GM19467 (cell line): ENCODE data around the gene PCNX1.
"Not testable (repeated sequence)": the region's sequence is repeated elsewhere in the genome, so short reads cannot be mapped to it uniquely, and the experiment has no call there.

Experiments used
- ATAC-seq: cut with Tn5 transposase; IDR thresholded peaks from one replicate; pipeline ENCODE4 v1.9.1; 2021; ENCODE audit warnings: mild to moderate bottlenecking, moderate library complexity; ENCODE audit not compliant: unreplicated experiment

The PCNX1 gene

DNA sequence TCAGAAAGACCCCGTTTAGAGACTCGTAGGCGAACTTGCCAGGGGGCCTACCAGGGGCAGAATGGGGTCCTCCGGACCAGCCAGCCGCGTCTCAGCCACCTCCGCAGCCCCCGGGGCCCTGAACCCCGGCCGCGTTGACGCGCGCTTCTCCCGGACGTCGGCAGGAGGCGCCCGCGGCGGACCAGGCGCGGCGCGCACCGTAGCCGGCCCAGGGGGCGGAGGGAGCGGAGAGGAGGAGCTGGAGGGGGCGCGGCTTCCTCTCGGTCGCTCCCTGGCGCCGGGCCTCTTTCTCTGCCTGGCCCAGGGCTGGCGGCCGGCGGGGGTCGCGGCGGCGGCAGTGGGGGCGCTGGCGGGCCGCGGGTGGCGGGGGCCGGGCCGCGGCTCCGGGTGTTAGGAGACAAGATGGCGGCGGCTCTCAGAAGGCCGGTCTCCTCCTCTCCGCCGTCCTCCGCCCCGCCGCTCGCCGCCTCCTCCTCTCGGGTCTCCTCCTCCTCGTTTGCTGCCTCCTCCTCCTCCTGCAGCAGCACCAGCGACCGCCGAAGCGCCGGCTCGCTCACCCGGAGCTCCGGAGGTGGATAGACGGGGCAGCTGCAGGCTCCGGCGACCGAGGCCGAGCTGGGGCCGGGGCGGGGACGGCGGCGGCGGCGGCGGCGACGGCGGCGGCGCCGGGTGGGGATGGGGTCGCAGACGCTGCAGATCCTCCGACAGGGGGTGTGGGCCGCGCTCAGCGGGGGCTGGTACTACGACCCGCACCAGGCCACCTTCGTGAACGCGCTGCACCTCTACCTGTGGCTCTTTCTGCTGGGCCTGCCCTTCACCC, at the start of gene PCNX1:
TSS of gene PCNX1 (plus strand) at position 284 of the 820 bp plus-strand sequence. CDS start at position 676, 392 bp downstream.
- ATAC-seq, result peak; percentile 84

DNA sequence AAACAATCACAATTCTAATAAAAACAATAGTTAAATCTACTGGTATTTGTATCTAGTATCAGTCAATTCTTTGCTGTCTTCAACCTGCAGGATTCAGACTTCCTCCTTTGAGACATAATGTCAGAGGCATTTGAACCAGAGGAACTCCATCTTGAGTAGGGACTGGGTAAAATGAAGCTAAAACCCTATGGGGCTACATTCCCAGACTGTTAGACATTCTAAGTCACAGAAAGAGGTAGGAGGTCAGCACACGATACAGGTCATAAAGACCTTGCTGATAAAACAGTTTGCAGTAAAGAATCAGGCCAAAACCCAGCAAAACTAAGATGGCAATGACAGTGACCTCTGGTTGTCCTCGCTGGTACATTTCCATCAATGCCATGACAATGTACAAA, 49.8 kb upstream of the PCNX1 start:
- ATAC-seq, result no peak

GRCh38 chr14:70858641-70859040, 48.6 kb upstream of the PCNX1 start:
- no peak for ATAC-seq

DNA sequence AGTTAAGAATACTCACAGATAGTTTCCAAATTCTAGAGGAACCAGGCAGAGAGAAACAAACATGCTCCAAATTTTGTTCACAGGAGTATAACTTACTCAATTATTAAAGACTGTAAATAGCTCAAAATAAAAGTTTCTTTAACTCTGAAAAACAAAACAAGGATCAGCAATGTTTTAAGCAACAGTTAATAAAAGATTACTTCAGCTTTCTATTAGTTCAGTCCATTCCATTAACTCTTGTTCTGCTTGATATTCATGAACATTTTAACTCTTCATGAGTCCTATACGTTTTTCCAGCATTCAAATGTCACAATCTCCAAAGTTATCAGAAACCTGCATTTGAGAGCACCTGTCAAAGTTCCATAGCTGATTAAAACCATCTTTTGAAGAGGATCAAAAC, 40.3 kb upstream of the PCNX1 start:
- not testable (repeated sequence) for ATAC-seq

GRCh38 chr14:70871001-70871400, 36.3 kb upstream of the PCNX1 start:
- ATAC-seq, result no peak

GRCh38 chr14:70871863-70872677, 35.2 kb upstream of the PCNX1 start:
- no peak for ATAC-seq

- ATAC-seq, result no peak
Observed at GRCh38 chr14:70872678-70873020, 34.6 kb upstream of the PCNX1 start.

DNA sequence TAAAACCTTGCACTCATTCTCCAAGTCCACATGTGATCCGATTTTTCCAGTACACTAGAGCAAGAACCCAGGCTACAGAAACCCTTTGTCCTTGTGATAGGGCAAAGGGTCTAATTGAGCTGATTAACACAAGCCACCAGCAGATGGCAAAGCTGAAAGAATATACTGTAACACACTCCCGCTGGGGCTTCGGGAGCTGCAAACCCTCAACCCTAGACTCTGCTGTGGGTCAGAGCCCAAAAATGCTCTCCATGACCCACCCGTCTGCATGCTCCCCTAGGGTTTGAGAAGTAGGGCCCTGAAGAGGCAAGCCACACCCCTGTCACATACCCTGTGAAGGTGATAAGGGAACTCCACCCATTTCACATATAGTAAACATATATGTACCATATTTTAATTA, 33.6 kb upstream of the PCNX1 start:
- ATAC-seq, result no peak

- ATAC-seq, result not testable (repeated sequence)
Observed at GRCh38 chr14:70875811-70876460, 31.3 kb upstream of the PCNX1 start.

GRCh38 chr14:70879448-70879847, 27.8 kb upstream of the PCNX1 start:
- no peak for ATAC-seq

GRCh38 chr14:70880888-70881287, 26.4 kb upstream of the PCNX1 start:
- ATAC-seq, result not testable (repeated sequence)

DNA sequence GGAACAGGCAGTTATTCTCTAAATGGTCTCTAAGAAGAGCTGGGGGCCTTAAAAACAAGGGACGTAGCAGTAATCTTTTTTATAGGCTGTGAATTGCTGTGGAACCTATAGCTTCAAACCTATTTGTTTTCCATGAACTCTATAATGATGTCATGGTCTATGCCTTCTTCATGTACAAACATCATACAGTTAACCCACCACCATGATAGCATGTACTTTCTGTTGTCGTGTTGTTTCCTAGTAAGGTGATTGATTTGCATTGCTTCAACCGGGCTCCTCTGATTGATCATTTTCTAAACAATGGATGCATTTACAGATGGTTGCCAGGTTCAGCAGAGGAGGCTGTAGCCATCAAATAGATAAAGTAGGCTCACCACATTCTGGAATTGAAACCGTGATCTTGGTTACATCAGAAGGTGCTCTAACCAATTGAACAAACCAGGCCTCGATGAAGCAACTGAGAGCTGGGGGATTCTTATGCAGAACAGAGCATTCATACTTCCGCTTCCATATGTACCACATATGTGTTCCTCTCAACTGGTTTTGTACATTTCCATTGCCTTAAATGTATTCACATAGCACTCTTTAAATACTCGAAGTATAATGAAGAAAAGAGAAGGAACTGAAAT, 25.6 kb upstream of the PCNX1 start:
- peak; percentile 45 for ATAC-seq

DNA sequence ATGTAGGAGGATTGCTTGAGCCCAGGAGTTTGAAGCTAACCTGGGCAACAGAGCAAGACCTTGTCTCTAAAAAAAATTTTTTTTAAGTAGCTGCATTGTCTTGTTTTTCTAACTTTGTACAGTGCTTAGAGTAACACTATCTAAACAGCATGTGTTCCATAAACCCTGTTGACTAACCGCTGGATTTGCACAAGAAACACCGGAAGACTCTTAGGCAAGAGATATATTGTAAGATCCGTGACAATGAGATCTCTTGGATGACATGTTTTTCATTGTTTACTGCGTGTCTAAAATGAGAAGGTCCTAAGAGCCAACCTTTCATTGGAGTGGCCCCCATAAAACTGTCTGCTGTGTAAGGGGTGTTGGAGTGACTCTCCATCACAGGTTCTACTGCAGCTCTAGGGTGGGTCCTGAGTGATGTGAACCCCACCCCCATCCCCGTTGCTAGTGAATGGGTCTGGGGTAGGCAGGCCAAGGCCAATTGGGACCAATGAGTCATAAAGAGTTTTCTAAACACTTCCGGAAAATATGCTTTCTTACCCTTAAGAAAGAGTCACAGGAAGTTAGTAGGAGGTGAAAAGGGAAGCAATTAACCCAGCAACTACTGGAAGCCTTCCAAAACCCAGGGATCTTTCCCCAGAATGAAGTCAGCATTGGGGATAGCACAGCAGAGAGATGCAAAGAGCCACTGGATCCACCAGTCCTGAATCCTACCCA, 24.3 kb upstream of the PCNX1 start:
- no peak for ATAC-seq

GRCh38 chr14:70884595-70885342, 22.5 kb upstream of the PCNX1 start:
- ATAC-seq, result no peak

DNA sequence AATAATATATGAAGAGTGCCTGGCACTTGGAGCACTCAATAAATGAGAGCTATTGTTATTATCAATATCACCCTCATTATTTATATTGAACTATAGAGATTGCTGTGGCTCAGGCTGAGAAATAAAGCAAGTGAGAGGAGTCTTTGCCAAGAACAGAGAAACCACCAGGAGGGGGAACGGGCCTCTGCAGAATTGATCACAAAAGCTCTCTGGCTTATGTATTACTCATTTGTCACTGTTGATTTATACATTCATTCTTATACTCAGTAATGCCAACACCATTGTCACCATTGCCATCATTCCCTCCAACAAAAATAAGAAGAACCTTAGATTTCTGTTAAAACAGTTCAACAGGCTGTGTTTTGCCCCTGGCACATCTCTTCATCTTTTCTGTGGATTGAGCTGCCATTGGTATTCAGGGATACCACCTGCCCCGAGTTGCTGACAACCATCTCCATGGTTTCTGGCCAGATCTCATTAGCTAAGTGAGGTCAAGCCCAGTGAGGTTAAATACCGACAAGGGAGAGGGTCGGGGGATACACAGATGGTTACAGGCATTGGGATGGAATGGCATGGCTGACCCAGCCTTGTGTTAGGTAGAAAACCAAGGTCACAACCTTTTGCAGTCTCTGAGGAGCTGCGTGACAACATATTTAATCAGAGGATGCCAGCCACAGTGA, 21.8 kb upstream of the PCNX1 start:
- ATAC-seq, result no peak

- no peak for ATAC-seq
Observed at GRCh38 chr14:70886421-70887206, 20.6 kb upstream of the PCNX1 start.

- ATAC-seq, result peak; percentile 43
Observed at GRCh38 chr14:70887207-70887681, 20.0 kb upstream of the PCNX1 start.
